GM12878 (cell line): ENCODE measurements around the gene WDR12. TPM values are rescaled to one million over a fixed set of nuclear protein-coding genes. Genes with fewer than 3 reads are reported as not detected.
A peak's percentile ranks its signal among the peaks of the same experiment; 100 is the strongest.

ENCODE experiments used
- CBX3 ChIP-seq: fragments of 200-600 bp; sonication (generic); IDR thresholded peaks from 2 replicates; pipeline ENCODE4 v1.6.1; 2016; ENCODE audit warnings: low read depth, borderline replicate concordance
- CREM ChIP-seq: IDR thresholded peaks from 2 replicates; pipeline ENCODE4 v1.6.1; 2014; ENCODE audit warnings: antibody characterized with exemption, low read depth
- E2F8 ChIP-seq: fragments of 450-650 bp; IDR thresholded peaks from 2 replicates; pipeline ENCODE4 v1.6.1; 2018; ENCODE audit warnings: mild to moderate bottlenecking, low read depth, moderate library complexity; ENCODE audit not compliant: partially characterized antibody
- EGR1 ChIP-seq, 2 experiments: IDR thresholded peaks; 1 replicate in 1 of 2; 2 replicates in 1 of 2; pipeline ENCODE4 v1.6.1; 2011 to 2012; ENCODE audit warnings: low read depth in 2 of 2, low read length in 2 of 2, borderline replicate concordance in 1 of 2, mild to moderate bottlenecking in 1 of 2, moderate library complexity in 1 of 2
- EP300 ChIP-seq, 2 experiments: fragments of 150-350 bp in 1 of 2; IDR thresholded peaks; 2 replicates each; pipeline ENCODE4 v1.6.1; 2011 to 2012; ENCODE audit warnings: low read depth in 2 of 2, low read length in 2 of 2, borderline replicate concordance in 1 of 2, improper control_type of control experiment in 1 of 2, inconsistent platforms in 1 of 2; ENCODE audit not compliant: control insufficient read depth in 1 of 2
- ESRRA ChIP-seq: IDR thresholded peaks from 2 replicates; pipeline ENCODE4 v1.6.1; 2012; ENCODE audit warnings: mild to moderate bottlenecking, low read length, improper control_type of control experiment
- IRF3 ChIP-seq: fragments of 450-650 bp; IDR thresholded peaks from 2 replicates; pipeline ENCODE4 v1.6.1; 2014; ENCODE audit warnings: mild to moderate bottlenecking
- JUND ChIP-seq: IDR thresholded peaks from 2 replicates; pipeline ENCODE4 v1.6.1; 2012; ENCODE audit warnings: low read depth, mild to moderate bottlenecking, low read length, improper control_type of control experiment, moderate library complexity
- MAX ChIP-seq: IDR thresholded peaks from 2 replicates; pipeline ENCODE4 v1.6.1; 2012; ENCODE audit warnings: low read depth, low read length, improper control_type of control experiment
- NFIC ChIP-seq: IDR thresholded peaks from 2 replicates; pipeline ENCODE4 v1.6.1; 2012; ENCODE audit warnings: low read depth, mild to moderate bottlenecking, inconsistent platforms, low read length, moderate library complexity
- NFYA ChIP-seq: IDR thresholded peaks from 2 replicates; pipeline ENCODE4 v1.6.1; 2011; ENCODE audit warnings: low read depth, mild to moderate bottlenecking, low read length, improper control_type of control experiment, borderline replicate concordance
- POLR2AphosphoS2 ChIP-seq: IDR thresholded peaks from 2 replicates; pipeline ENCODE4 v1.6.1; 2011; ENCODE audit warnings: low read depth, mild to moderate bottlenecking, low read length, improper control_type of control experiment, moderate library complexity
- RAD21 ChIP-seq: IDR thresholded peaks from 2 replicates; pipeline ENCODE4 v1.6.1; 2011; ENCODE audit warnings: mild to moderate bottlenecking, low read depth, low read length, moderate library complexity; ENCODE audit not compliant: insufficient read depth
- SREBF1 ChIP-seq: IDR thresholded peaks from 2 replicates; pipeline ENCODE4 v1.6.1; 2012; ENCODE audit warnings: mild to moderate bottlenecking, low read length
- ZNF217 ChIP-seq: fragments of 450-650 bp; IDR thresholded peaks from 2 replicates; pipeline ENCODE4 v1.6.1; 2017; ENCODE audit warnings: antibody characterized with exemption, mild to moderate bottlenecking
- polyA plus RNA-seq, 11 experiments: library from polyadenylated mRNA; depleted of rRNA in 4 of 11; unstranded in 6 of 11; stranded (reverse) in 5 of 11; fragments of >200 nt; fragmentation: Nextera tagmentation in 4 of 11; fragmentation: Illumina TruSeq in 1 of 11; extraction: Ambion mirVana in 4 of 11; extraction: Trizol in 1 of 11; gene quantifications; 1 replicate in 1 of 11; 2 replicates in 10 of 11; pipeline versions ENCODE4 v1.2.1 to v1.2.3, GENCODE V29; 2011 to 2016; ENCODE audit warnings: inconsistent platforms in 2 of 11, missing spikeins in 2 of 11, low read depth in 1 of 11
- total RNA-seq, 4 experiments: library from RNA; depleted of rRNA in 3 of 4; stranded (reverse); fragments of >200 nt in 3 of 4; fragmentation: Illumina TruSeq in 1 of 4; extraction: Trizol in 1 of 4; gene quantifications; 2 replicates each; pipeline versions ENCODE4 v1.2.1 to v1.2.3, GENCODE V29; 2013 to 2021

WDR12 gene
- total and polyA plus RNA-seq, 10 of the 15 experiments (the other 5 are each of a cell fraction or from before 2014, with no cell fraction given): 52.9 to 256 (median 108) TPM

DNA sequence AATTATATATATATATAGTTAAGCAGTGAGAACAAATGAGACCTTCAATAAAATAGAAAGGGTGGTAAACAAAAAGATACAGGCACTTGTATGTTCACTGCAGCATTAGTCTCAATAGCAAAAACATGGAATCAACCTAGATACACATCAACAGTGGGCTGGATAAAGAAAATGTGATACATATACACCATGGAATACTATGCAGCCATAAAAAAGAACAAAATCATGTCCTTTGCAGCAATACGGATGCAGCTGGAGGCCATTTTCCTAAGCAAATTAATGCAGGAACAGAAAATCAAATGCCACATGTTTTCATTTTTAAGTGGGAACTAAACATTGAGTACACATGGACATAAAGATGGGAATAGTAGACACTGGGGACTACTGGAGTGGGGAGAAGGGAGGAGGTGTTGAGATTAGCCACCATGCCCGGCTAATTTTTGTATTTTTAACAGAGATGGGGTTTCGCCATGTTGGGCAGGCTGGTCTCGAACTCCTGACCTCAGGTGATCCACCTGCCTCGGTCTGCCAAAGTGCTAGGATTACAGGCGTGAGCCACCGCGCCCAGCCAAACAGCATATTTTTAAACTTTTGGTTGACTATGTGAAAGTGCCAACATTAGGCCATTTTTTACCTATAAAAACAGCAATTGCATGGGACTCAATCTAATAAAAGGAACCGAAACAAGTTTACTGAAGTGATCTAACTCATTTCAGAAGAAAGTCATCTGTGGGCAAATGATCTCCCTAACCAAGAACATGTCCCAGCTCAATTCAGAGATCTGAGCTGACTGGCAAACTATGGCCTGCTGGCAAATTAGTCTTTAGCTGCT, 63.6 kb downstream of the WDR12 start (continued):
- TF ChIP-seq ZNF217 (peak; percentile 95), ESRRA (no peak), E2F8 (no peak), IRF3 (no peak), NFIC (peak; percentile 50; the same call in 1 of the 2 replicates), EGR1 (IDR thresholded peaks at IDR 0.05; ENCODE audit: borderline replicate concordance in 1 of 2, low read depth in 2 of 2, low read length in 2 of 2) (no peak), CBX3 (no peak), EP300 (IDR thresholded peaks at IDR 0.05; ENCODE audit: borderline replicate concordance in 1 of 2, control insufficient read depth in 1 of 2, low read depth in 2 of 2, low read length in 2 of 2) (peak in 1 of 2 experiments; percentile 76; a peak in 1 of 4 replicates), JUND (0 out of 2 replicates have a peak, but pooled peaks have one; percentile 51), RAD21 (no peak), MAX (no peak), POLR2AphosphoS2 (no peak), NFYA (no peak), SREBF1 (no peak), CREM (0 out of 2 replicates have a peak, but pooled peaks have one; percentile 32)
